Measurements from ENCODE around the gene TTLL5. TPM values are rescaled to one million over a fixed set of nuclear protein-coding genes. Genes with fewer than 3 reads are reported as not detected.
A peak's percentile ranks its signal among the peaks of the same experiment; 100 is the strongest.

The TTLL5 gene
- total and polyA plus RNA-seq, 2 of the 13 experiments (the other 11 are each of a cell fraction or from before 2014, with no cell fraction given), result 11.8 to 18.8 TPM

DNA sequence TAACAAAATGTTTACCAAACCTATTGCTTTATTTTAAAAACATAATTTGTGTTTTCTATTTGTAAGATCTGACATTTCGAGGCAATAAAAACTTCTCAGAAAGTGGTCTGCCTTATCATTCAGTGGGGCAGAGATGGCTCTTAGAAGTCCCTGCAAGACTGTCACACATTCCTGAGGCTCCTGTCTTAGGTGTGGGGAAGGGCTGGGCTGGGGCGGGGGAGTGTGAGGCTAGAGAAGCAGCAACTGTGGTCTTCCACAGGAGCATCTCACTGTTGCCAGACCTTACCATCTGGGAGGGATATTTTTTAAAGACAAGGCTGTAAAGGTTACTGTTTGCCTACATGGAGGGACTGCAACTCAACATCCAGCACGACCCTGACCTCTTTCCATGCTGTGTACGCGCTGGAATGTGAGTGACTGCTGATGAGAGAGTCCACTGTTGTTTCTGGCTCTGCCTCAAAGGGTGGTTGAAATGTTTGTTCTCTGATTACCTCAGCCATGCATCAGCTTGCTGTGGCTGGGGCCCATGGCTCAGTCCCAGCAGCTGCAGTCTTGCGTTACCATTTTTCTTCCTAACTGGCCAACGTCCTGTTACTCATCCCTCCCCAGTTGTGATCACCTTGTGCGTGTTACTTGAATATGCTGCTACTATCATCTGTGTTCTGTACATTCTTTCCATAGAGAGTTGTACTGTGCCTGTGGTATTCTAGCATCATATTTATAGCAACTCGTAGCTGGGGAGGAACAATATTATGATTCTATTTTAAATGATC lies 12.8 kb upstream of the TTLL5 start (continued):
- TF ChIP-seq, protein P1, sequence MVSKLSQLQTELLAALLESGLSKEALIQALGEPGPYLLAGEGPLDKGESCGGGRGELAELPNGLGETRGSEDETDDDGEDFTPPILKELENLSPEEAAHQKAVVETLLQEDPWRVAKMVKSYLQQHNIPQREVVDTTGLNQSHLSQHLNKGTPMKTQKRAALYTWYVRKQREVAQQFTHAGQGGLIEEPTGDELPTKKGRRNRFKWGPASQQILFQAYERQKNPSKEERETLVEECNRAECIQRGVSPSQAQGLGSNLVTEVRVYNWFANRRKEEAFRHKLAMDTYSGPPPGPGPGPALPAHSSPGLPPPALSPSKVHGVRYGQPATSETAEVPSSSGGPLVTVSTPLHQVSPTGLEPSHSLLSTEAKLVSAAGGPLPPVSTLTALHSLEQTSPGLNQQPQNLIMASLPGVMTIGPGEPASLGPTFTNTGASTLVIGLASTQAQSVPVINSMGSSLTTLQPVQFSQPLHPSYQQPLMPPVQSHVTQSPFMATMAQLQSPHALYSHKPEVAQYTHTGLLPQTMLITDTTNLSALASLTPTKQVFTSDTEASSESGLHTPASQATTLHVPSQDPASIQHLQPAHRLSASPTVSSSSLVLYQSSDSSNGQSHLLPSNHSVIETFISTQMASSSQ (IDR thresholded peaks at IDR 0.05; ENCODE audit: low read depth), result peak; percentile 62
- TF ChIP-seq, protein P1 (CRISPR knock-in tag; IDR thresholded peaks at IDR 0.05; ENCODE audit: borderline replicate concordance), result peak; percentile 91
- TF ChIP-seq, protein P2, sequence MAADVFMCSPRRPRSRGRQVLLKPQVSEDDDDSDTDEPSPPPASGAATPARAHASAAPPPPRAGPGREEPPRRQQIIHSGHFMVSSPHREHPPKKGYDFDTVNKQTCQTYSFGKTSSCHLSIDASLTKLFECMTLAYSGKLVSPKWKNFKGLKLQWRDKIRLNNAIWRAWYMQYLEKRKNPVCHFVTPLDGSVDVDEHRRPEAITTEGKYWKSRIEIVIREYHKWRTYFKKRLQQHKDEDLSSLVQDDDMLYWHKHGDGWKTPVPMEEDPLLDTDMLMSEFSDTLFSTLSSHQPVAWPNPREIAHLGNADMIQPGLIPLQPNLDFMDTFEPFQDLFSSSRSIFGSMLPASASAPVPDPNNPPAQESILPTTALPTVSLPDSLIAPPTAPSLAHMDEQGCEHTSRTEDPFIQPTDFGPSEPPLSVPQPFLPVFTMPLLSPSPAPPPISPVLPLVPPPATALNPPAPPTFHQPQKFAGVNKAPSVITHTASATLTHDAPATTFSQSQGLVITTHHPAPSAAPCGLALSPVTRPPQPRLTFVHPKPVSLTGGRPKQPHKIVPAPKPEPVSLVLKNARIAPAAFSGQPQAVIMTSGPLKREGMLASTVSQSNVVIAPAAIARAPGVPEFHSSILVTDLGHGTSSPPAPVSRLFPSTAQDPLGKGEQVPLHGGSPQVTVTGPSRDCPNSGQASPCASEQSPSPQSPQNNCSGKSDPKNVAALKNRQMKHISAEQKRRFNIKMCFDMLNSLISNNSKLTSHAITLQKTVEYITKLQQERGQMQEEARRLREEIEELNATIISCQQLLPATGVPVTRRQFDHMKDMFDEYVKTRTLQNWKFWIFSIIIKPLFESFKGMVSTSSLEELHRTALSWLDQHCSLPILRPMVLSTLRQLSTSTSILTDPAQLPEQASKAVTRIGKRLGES (CRISPR knock-in tag; IDR thresholded peaks at IDR 0.05; ENCODE audit: borderline replicate concordance), result no peak
- TF ChIP-seq ZNF772 (CRISPR knock-in tag; IDR thresholded peaks at IDR 0.05) (peak; percentile 90), RFXAP (CRISPR knock-in tag; IDR thresholded peaks at IDR 0.05; ENCODE audit: borderline replicate concordance) (peak; percentile 81; the same call in 1 of the 2 replicates), STAT5B (CRISPR knock-in tag; IDR thresholded peaks at IDR 0.05) (no peak), ZNF234 (CRISPR knock-in tag; conservative IDR thresholded peaks at IDR 0.05) (no peak), GTF2F1 (IDR thresholded peaks at IDR 0.05; ENCODE audit: low read length) (peak; percentile 47; the same call in 1 of the 2 replicates), NFIB (CRISPR knock-in tag; IDR thresholded peaks at IDR 0.05; ENCODE audit: borderline replicate concordance) (no peak), NFKBIZ (CRISPR knock-in tag; IDR thresholded peaks at IDR 0.05) (peak; percentile 79; the same call in 1 of the 2 replicates), ZSCAN29 (CRISPR knock-in tag; conservative IDR thresholded peaks at IDR 0.05) (no peak), ZNF792 (CRISPR knock-in tag; IDR thresholded peaks at IDR 0.05) (peak; percentile 95), ZNF652 (CRISPR knock-in tag; IDR thresholded peaks at IDR 0.05; ENCODE audit: borderline replicate concordance, low read depth) (peak; percentile 81), HDAC2 (CRISPR knock-in tag; IDR thresholded peaks at IDR 0.05) (peak; percentile 100), ZNF235 (CRISPR knock-in tag; IDR thresholded peaks at IDR 0.05; ENCODE audit: borderline replicate concordance) (no peak), ARNT (IDR thresholded peaks at IDR 0.05) (no peak)
- TF ChIP-seq, protein P3, sequence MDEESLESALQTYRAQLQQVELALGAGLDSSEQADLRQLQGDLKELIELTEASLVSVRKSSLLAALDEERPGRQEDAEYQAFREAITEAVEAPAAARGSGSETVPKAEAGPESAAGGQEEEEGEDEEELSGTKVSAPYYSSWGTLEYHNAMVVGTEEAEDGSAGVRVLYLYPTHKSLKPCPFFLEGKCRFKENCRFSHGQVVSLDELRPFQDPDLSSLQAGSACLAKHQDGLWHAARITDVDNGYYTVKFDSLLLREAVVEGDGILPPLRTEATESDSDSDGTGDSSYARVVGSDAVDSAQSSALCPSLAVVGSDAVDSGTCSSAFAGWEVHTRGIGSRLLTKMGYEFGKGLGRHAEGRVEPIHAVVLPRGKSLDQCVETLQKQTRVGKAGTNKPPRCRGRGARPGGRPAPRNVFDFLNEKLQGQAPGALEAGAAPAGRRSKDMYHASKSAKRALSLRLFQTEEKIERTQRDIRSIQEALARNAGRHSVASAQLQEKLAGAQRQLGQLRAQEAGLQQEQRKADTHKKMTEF (CRISPR knock-in tag; IDR thresholded peaks at IDR 0.05), result peak; percentile 86
- TF ChIP-seq, protein P4, sequence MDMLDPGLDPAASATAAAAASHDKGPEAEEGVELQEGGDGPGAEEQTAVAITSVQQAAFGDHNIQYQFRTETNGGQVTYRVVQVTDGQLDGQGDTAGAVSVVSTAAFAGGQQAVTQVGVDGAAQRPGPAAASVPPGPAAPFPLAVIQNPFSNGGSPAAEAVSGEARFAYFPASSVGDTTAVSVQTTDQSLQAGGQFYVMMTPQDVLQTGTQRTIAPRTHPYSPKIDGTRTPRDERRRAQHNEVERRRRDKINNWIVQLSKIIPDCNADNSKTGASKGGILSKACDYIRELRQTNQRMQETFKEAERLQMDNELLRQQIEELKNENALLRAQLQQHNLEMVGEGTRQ (IDR thresholded peaks at IDR 0.05; ENCODE audit: low read depth, low read length), result no peak
- TF ChIP-seq, protein P4 (CRISPR knock-in tag; IDR thresholded peaks at IDR 0.05; ENCODE audit: borderline replicate concordance), result no peak; the same call in 1 of the 2 replicates
